ENCODE results near the gene SAMD7. TPM values are rescaled to one million over a fixed set of nuclear protein-coding genes. Genes with fewer than 3 reads are reported as not detected.

The SAMD7 gene
- total RNA-seq, 1 experiment from 2014 or later, result not detected

DNA sequence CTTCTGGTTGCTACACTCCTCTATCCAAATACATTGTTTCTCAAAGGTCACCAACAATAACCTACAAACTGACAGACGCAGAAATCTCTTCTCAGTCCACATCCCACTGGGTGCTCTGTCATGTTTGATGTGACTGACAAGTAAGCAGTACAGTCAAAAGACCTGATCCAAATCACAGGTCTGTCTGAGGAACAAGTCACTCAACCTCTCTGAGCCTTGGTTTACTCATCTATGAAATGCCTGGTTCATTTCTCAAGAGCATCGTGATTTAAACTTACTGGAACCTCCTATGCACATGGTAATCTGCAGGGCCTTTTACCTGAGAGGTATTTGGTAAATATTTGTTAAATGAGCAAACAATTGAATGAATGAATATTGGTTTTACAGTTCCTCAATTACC, 47.1 kb upstream of the SAMD7 start:
- ChIA-PET CTCF (no interaction called here), POLR2A (ENCODE audit: low non-redundant PET) (no interaction called here)
- intact Hi-C loops (cut with micrococcal nuclease; ENCODE audit: unreplicated experiment), result loop anchor here (5.0 to 10.0 kb wide), 2 partner anchors 181 to 548 kb away; no protein-coding TSS in a partner anchor
- no peaks in the 10 kb centered on the region for H3K4me1 ChIP-seq (ENCODE audit: insufficient read depth, low read length, poor library complexity, severe bottlenecking)
- H3K27me3 ChIP-seq (replicated peaks; ENCODE audit: insufficient read depth, low read depth, low read length, poor library complexity), result no peaks in the 10 kb centered on the region
- no peaks in the 10 kb centered on the region for H3K9me3 ChIP-seq (ENCODE audit: low read depth, low read length, poor library complexity, severe bottlenecking)
- no TSS peak for BruUV-seq (replicated peaks)
- TF ChIP-seq EZH2 (IDR thresholded peaks at IDR 0.05; ENCODE audit: borderline replicate concordance, low read depth, low read length, poor library complexity, severe bottlenecking), result no peak
- TF ChIP-seq, protein P1, sequence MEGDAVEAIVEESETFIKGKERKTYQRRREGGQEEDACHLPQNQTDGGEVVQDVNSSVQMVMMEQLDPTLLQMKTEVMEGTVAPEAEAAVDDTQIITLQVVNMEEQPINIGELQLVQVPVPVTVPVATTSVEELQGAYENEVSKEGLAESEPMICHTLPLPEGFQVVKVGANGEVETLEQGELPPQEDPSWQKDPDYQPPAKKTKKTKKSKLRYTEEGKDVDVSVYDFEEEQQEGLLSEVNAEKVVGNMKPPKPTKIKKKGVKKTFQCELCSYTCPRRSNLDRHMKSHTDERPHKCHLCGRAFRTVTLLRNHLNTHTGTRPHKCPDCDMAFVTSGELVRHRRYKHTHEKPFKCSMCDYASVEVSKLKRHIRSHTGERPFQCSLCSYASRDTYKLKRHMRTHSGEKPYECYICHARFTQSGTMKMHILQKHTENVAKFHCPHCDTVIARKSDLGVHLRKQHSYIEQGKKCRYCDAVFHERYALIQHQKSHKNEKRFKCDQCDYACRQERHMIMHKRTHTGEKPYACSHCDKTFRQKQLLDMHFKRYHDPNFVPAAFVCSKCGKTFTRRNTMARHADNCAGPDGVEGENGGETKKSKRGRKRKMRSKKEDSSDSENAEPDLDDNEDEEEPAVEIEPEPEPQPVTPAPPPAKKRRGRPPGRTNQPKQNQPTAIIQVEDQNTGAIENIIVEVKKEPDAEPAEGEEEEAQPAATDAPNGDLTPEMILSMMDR (conservative IDR thresholded peaks at IDR 0.05; ENCODE audit: low read depth, low read length), result no peak
- no peak overlapping the region for H3K27ac ChIP-seq (ENCODE audit: low read depth, low read length, poor library complexity, severe bottlenecking)
- no peak for DNase-seq (ENCODE audit: low spot score)
- H3K4me3 ChIP-seq (ENCODE audit: low read depth, low read length, poor library complexity, severe bottlenecking), result no peak overlapping the region
- no peaks in the 10 kb centered on the region for H3K36me3 ChIP-seq (ENCODE audit: insufficient read depth, low read length, poor library complexity, severe bottlenecking)

DNA sequence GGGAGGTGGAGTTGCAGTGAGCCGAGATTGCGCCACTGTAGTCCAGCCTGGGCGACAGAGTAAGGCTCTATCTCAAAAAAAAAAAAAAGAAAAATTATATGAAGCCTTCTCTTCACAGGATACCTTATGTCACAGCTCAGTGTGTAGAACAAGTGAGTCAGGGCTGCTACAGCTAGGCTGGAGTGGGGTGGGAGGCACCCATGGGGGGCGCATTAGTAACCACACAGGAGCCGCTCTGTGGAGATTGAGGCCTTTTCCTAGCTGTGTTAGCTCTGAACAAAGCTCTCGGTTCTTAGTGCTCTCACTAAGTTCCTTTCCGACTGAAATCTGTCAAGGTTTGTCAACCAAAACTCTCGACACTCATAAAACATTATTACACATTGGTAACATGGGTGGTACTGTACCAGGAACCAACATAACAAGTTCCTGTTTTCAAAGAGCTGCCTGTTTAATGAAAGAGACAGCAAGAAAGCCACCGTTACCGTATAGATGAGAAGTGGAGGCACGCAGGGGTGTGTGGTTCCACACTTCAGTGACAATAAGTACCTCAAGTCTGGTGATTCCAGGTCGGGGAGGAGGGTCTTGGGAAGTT, 46.1 kb upstream of the SAMD7 start:
- no peaks in the 10 kb centered on the region for H3K36me3 ChIP-seq (ENCODE audit: insufficient read depth, low read length, poor library complexity, severe bottlenecking)
- no peaks in the 10 kb centered on the region for H3K9me3 ChIP-seq (ENCODE audit: low read depth, low read length, poor library complexity, severe bottlenecking)
- TF ChIP-seq, protein P1 (conservative IDR thresholded peaks at IDR 0.05; ENCODE audit: low read depth, low read length), result no peak
- no peak for TF ChIP-seq EZH2 (IDR thresholded peaks at IDR 0.05; ENCODE audit: borderline replicate concordance, low read depth, low read length, poor library complexity, severe bottlenecking)
- no peak for DNase-seq (ENCODE audit: low spot score)
- POLR2A ChIA-PET (ENCODE audit: low non-redundant PET), result no interaction called here
- no peaks in the 10 kb centered on the region for H3K27me3 ChIP-seq (replicated peaks; ENCODE audit: insufficient read depth, low read depth, low read length, poor library complexity)
- H3K4me1 ChIP-seq (ENCODE audit: insufficient read depth, low read length, poor library complexity, severe bottlenecking), result no peaks in the 10 kb centered on the region
- no TSS peak for BruUV-seq (replicated peaks)
- intact Hi-C loops (cut with micrococcal nuclease; ENCODE audit: unreplicated experiment), result loop anchor here (10.0 kb wide), 1 partner anchor 180 kb away; no protein-coding TSS in a partner anchor
- no peak overlapping the region for H3K27ac ChIP-seq (ENCODE audit: low read depth, low read length, poor library complexity, severe bottlenecking)
- H3K4me3 ChIP-seq (ENCODE audit: low read depth, low read length, poor library complexity, severe bottlenecking), result no peak overlapping the region
- CTCF ChIA-PET, result no interaction called here

DNA sequence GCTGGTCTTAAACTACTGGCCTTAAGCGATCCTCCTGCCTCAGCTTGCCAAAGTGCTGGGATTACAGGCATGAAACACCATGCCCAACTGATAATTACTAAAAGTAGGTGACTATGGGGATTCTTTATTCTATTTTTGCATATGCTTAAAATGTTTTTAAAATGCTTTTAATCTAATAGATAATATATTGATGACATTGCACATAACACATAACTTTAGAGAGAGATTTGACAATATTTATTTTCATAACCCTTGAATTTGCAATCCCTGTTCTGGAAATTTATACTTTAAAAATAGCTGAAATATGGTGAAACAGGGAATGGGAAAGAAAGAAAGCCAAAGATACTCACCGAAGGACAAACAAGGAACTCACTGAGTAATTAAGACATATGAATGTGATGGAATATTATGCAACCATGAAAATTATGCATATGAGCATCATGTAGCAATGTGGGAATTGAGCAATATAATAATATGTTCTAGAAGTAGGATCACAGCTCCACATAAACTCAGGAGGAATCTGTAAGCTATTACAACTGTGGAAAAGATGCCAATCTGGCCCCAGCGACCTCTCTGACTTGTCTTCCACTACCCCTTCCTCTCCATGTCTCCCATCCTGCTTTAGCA, 43.7 kb upstream of the SAMD7 start:
- no peaks in the 10 kb centered on the region for H3K9me3 ChIP-seq (ENCODE audit: low read depth, low read length, poor library complexity, severe bottlenecking)
- H3K27ac ChIP-seq (ENCODE audit: low read depth, low read length, poor library complexity, severe bottlenecking), result no peak overlapping the region
- no peaks in the 10 kb centered on the region for H3K27me3 ChIP-seq (replicated peaks; ENCODE audit: insufficient read depth, low read depth, low read length, poor library complexity)
- DNase-seq (ENCODE audit: low spot score), result no peak
- ChIA-PET POLR2A (ENCODE audit: low non-redundant PET) (no interaction called here), CTCF (no interaction called here)
- no peak overlapping the region for H3K4me3 ChIP-seq (ENCODE audit: low read depth, low read length, poor library complexity, severe bottlenecking)
- intact Hi-C loops (cut with micrococcal nuclease; ENCODE audit: unreplicated experiment), result loop anchor here (10.0 kb wide), 1 partner anchor 177 kb away; no protein-coding TSS in a partner anchor
- no TSS peak for BruUV-seq (replicated peaks)
- H3K4me1 ChIP-seq (ENCODE audit: insufficient read depth, low read length, poor library complexity, severe bottlenecking), result no peaks in the 10 kb centered on the region
- no peaks in the 10 kb centered on the region for H3K36me3 ChIP-seq (ENCODE audit: insufficient read depth, low read length, poor library complexity, severe bottlenecking)
- TF ChIP-seq, protein P1 (conservative IDR thresholded peaks at IDR 0.05; ENCODE audit: low read depth, low read length), result no peak
- no peak for TF ChIP-seq EZH2 (IDR thresholded peaks at IDR 0.05; ENCODE audit: borderline replicate concordance, low read depth, low read length, poor library complexity, severe bottlenecking)

All from A673 (cell line).